OCI-LY3 (cell line): ENCODE results near the gene ZKSCAN2.

Source experiments
- H2AFZ ChIP-seq: fragments of 200-600, 300-600 bp; shearing (Covaris generic); 2 replicates; pipeline ENCODE4 v1.6.0; 2014; ENCODE audit warnings: antibody characterized with exemption, low read depth, low read length
- H3K27ac ChIP-seq: fragments of 200-600, 300-600 bp; sonication (generic); 2 replicates; pipeline ENCODE4 v1.5.1; 2014; ENCODE audit warnings: mild to moderate bottlenecking, low read length, moderate library complexity, mixed read lengths
- H3K27me3 ChIP-seq: fragments of 200-600, 300-600 bp; sonication (generic); 2 replicates; pipeline ENCODE4 v1.6.1; 2014; ENCODE audit warnings: low read depth, low read length, mixed read lengths
- H3K36me3 ChIP-seq: fragments of 200-600, 300-600 bp; sonication (generic); replicated peaks from 2 replicates; pipeline ENCODE3; 2014; ENCODE audit warnings: low read depth, low read length, mixed read lengths
- H3K4me1 ChIP-seq: fragments of 300-600, 200-600 bp; sonication (generic); 2 replicates; pipeline ENCODE4 v1.6.1; 2014; ENCODE audit warnings: low read length, mixed read lengths
- H3K4me2 ChIP-seq: fragments of 200-600, 300-600 bp; sonication (generic); 2 replicates; pipeline ENCODE4 v1.6.1; 2014; ENCODE audit warnings: low read length, mixed read lengths
- H3K4me3 ChIP-seq: fragments of 300-600, 200-600 bp; sonication (generic); 2 replicates; pipeline ENCODE4 v1.5.1; 2014; ENCODE audit warnings: antibody characterized with exemption, mild to moderate bottlenecking, low read length, moderate library complexity
- H3K79me2 ChIP-seq: fragments of 300-600, 200-600 bp; shearing (Covaris generic); 2 replicates; pipeline ENCODE4 v1.6.1; 2014; ENCODE audit warnings: mild to moderate bottlenecking, low read length, mixed read lengths
- H3K9ac ChIP-seq: fragments of 300-600, 200-600 bp; shearing (Covaris generic); 2 replicates; pipeline ENCODE4 v1.6.0; 2014; ENCODE audit warnings: mild to moderate bottlenecking, low read length, moderate library complexity
- H3K9me3 ChIP-seq: fragments of 200-600, 300-600 bp; shearing (Covaris generic); 2 replicates; pipeline ENCODE4 v1.6.1; 2014; ENCODE audit warnings: low read length, mixed read lengths; ENCODE audit not compliant: insufficient read depth
- H4K20me1 ChIP-seq: fragments of 200-600, 300-600 bp; sonication (generic); 2 replicates; pipeline ENCODE4 v1.6.1; 2016; ENCODE audit warnings: low read length, mixed read lengths; ENCODE audit not compliant: insufficient read depth
- CTCF ChIP-seq: fragments of 200-600, 300-600 bp; sonication (generic); IDR thresholded peaks from 2 replicates; pipeline ENCODE4 v1.5.1; 2014; ENCODE audit warnings: antibody characterized with exemption, low read length, low read depth
- EZH2phosphoT487 ChIP-seq: fragments of 200-600 bp; shearing (Covaris generic); IDR thresholded peaks from 2 replicates; pipeline ENCODE4 v1.6.1; 2018; ENCODE audit warnings: antibody characterized with exemption, mixed run types, low read depth

Gene ZKSCAN2

DNA sequence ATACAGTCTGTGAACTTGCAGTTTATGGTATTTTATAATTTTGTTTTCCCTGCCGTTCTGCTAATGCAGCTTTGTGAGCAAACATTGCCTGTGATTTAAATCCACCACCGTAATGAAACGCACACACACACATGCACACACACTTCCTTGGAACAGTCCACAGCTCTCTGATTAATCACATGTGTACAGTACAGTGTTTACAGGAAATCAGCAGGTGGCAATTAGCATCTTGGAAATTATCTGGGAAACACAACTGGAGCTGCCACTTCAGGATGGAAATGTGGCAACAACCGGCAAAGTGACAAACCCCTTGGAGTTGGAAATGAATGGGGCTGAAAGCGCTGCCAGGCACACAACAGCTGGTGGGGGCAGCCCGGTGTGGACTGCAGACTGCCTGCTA is 12.9 kb upstream of the ZKSCAN2 start:
- no peaks in the 10 kb centered on the region for H3K4me1 ChIP-seq
- H3K27me3 ChIP-seq = no peaks in the 10 kb centered on the region
- peaks cover 3% of the 10 kb centered on the region; the same call in 1 of the 2 replicates for H3K79me2 ChIP-seq
- peaks cover 30% of the 10 kb centered on the region for H4K20me1 ChIP-seq
- no peak overlapping the region for H3K9ac ChIP-seq
- H3K9me3 ChIP-seq = no peaks in the 10 kb centered on the region
- H2AFZ ChIP-seq = no peak overlapping the region
- no peak for TF ChIP-seq EZH2phosphoT487
- no peak for TF ChIP-seq CTCF
- peaks cover 5% of the 10 kb centered on the region for H3K36me3 ChIP-seq
- H3K4me3 ChIP-seq = no peak overlapping the region
- no peak overlapping the region for H3K4me2 ChIP-seq
- no peak overlapping the region for H3K27ac ChIP-seq

- peaks cover 3% of the 10 kb centered on the region; the same call in 1 of the 2 replicates for H3K79me2 ChIP-seq
- H2AFZ ChIP-seq = no peak overlapping the region
- TF ChIP-seq CTCF = no peak
- TF ChIP-seq EZH2phosphoT487 = no peak
- no peaks in the 10 kb centered on the region for H3K9me3 ChIP-seq
- peaks cover 33% of the 10 kb centered on the region for H4K20me1 ChIP-seq
- H3K4me2 ChIP-seq = no peak overlapping the region
- H3K36me3 ChIP-seq = peaks cover 6% of the 10 kb centered on the region
- H3K9ac ChIP-seq = no peak overlapping the region
- no peaks in the 10 kb centered on the region for H3K27me3 ChIP-seq
- H3K27ac ChIP-seq = no peak overlapping the region
- no peak overlapping the region for H3K4me3 ChIP-seq
- H3K4me1 ChIP-seq = no peaks in the 10 kb centered on the region
Observed at GRCh38 chr16:25269879-25270278, 12.2 kb upstream of the ZKSCAN2 start.

DNA sequence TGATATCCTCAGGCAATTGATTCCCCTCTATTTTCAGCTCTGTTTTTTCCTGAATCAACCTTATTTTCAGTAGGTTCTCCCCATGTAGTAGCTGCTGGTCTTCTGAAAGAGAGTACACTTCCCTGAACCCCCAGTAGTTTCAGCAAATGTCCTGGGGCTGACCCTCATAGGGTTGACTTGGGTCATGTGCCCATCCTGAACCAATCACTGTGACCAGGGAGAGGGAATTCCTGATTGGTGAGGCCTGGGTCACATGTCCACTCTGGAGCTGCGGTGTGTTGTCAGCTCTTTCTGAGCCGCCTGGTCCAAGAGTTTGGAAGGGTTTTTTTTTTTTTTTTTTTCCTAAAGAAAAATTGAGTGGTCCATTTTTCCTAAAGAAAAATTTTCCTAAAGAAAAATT is 8.3 kb upstream of the ZKSCAN2 start:
- H3K4me2 ChIP-seq = no peak overlapping the region
- no peak overlapping the region for H3K9ac ChIP-seq
- H3K36me3 ChIP-seq = peaks cover 22% of the 10 kb centered on the region
- no peak overlapping the region for H3K4me3 ChIP-seq
- peaks cover 63% of the 10 kb centered on the region for H4K20me1 ChIP-seq
- no peak overlapping the region for H2AFZ ChIP-seq
- no peaks in the 10 kb centered on the region for H3K27me3 ChIP-seq
- H3K9me3 ChIP-seq = no peaks in the 10 kb centered on the region
- H3K27ac ChIP-seq = no peak overlapping the region
- H3K79me2 ChIP-seq = peaks cover 29% of the 10 kb centered on the region
- no peaks in the 10 kb centered on the region for H3K4me1 ChIP-seq
- TF ChIP-seq CTCF = no peak
- no peak for TF ChIP-seq EZH2phosphoT487

DNA sequence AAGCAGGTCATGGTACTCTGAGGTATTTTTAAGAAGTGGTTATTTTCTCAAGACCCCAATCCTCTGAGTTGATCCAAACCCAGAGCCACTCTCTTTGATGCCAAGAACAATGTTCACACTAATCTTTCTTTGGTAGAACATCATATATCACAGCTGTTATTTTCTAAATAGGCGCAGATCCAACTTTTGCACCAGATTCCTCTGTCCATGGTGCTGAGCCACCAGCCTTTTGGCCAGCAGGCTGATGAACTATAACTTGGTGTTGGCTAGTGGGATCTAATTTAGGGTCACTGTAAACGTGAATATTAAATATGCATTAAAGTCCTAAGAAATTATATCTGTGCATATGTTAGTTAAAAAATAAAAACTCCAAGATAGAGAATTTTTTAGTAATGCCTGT is 7.0 kb upstream of the ZKSCAN2 start:
- no peaks in the 10 kb centered on the region for H3K4me1 ChIP-seq
- H3K9ac ChIP-seq = no peak overlapping the region
- H3K4me2 ChIP-seq = no peak overlapping the region
- no peak for TF ChIP-seq EZH2phosphoT487
- no peak for TF ChIP-seq CTCF
- no peaks in the 10 kb centered on the region for H3K27me3 ChIP-seq
- H3K4me3 ChIP-seq = no peak overlapping the region
- peaks cover 65% of the 10 kb centered on the region for H4K20me1 ChIP-seq
- peaks cover 34% of the 10 kb centered on the region for H3K36me3 ChIP-seq
- no peaks in the 10 kb centered on the region for H3K9me3 ChIP-seq
- no peak overlapping the region for H2AFZ ChIP-seq
- no peak overlapping the region for H3K27ac ChIP-seq
- peaks cover 42% of the 10 kb centered on the region for H3K79me2 ChIP-seq
